GM18861 (cell line): Measurements from ENCODE around the gene MAN2A1.
"Not testable (repeated sequence)": the region's sequence is repeated elsewhere in the genome, so short reads cannot be mapped to it uniquely, and the experiment has no call there.

Experiments used
- ATAC-seq: cut with Tn5 transposase; IDR thresholded peaks from one replicate; pipeline ENCODE4 v1.9.1; 2021; ENCODE audit not compliant: unreplicated experiment

MAN2A1 gene

DNA sequence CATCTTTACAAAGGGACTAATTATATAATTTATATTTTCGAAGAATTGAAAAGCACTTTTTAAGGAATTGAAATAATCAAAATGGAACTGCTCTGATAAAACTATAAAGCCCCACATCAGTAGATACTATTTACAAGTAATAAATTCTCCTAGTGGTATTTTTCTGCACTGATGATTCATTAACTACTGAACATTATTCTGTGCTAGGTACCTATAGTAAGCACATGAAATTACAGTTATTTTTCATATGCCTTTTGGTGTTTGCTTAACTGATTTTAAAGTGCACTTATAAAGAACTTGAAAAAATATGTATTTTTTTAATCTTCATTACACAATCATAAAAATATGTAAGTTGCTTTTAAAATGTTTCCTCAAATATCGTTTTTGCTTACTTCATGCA, 123.0 kb downstream of the MAN2A1 start:
- no peak for ATAC-seq

GRCh38 chr5:109816732-109817131, 127.0 kb downstream of the MAN2A1 start:
- no peak for ATAC-seq

GRCh38 chr5:109819878-109820277, 130.2 kb downstream of the MAN2A1 start:
- ATAC-seq: no peak

DNA sequence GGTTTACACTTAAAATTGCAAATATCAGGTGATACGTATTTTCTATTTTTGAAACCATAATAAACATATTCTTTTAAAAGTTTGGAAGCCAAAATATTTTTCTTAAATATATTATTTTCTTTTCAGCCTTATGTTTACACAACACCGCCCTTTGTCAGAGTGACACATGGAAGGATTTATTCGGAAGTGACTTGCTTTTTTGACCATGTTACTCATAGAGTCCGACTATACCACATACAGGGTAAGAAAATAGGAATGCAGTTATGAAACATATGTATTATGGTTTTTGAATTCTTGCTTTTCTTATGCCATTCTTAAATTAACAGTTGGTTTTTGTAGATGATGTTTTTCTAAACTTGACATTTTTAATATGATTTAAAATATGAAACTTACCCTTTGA, 133.9 kb downstream of the MAN2A1 start:
- ATAC-seq: no peak

GRCh38 chr5:109825450-109825849, 135.7 kb downstream of the MAN2A1 start:
- ATAC-seq: no peak

GRCh38 chr5:109826426-109826825, 136.7 kb downstream of the MAN2A1 start:
- ATAC-seq: no peak

GRCh38 chr5:109829331-109829730, 139.6 kb downstream of the MAN2A1 start:
- ATAC-seq: no peak

GRCh38 chr5:109830955-109831502, 141.3 kb downstream of the MAN2A1 start:
- no peak for ATAC-seq

- ATAC-seq: not testable (repeated sequence)
These were observed 142.8 kb downstream of the MAN2A1 start for GRCh38 chr5:109832207-109833188.

DNA sequence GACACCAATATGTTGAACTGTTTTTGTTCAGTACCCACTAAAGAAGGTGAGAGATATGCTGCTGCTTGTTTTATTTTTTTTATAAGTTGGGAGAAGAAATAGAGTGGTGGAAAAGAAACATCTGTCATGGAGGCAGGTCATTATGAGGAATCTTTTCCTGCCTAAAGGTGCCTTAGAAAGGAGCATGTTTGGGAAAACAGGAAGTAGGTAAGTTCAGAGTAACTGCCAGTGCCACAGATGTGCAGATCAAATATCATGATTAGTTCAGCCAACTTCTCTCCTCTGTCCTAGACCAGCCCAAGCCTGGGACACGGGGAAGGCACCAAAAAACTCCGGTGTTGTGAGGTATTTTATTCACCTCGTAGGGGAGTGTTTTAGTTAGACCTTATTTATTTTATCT, 144.2 kb downstream of the MAN2A1 start:
- ATAC-seq: no peak

- ATAC-seq: no peak
These were observed 146.6 kb downstream of the MAN2A1 start for GRCh38 chr5:109836280-109836679.

DNA sequence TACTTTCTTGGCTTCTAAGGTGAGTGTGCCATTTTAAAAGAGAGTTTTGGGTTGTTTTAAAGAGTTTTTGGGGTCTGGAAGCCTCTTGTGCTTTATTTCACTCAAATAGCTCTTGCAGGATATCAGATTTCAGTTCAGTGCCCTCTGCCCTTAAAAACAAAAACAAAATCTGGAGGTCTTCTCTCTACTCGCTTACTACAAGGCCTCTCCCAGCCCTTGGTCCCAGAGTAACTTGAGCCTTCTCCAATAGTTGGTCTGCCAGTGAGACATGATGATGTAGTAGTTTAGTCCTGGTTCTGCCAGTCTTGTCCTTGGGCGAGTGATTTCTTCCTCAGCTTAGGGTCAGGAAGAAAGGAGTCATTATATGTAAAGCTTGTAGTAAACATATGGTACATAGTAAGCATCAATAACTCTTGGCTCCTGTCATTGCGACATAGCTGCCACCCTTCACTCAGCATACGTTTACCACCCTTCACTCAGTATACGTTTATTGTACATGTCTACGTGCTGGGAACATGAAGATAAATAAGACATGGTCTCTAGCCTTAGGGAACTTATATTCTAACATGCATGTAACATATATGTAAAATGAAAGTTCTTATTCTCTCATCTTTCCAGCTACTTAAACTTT, 147.6 kb downstream of the MAN2A1 start:
- ATAC-seq: no peak

DNA sequence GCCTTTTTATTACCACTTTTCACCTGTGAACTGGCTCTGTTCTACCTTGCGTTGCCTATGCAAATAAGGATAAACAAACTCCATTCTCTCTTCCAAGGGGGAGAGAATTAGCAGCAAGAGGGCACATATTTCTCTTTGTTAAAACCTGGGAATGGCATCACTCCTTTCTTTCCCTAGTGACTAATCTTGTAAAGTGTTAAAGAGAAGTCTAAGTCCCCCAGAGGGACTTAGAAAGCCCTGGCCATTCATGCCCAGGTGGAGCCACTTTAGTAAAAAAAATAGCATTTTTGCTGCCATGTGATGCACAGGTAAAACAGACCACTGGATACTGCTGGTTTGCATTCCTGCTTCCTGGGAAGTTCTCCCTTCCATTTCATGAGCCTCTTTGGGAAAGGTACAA, 148.4 kb downstream of the MAN2A1 start:
- no peak for ATAC-seq

GRCh38 chr5:109844148-109844547, 154.4 kb downstream of the MAN2A1 start:
- ATAC-seq: no peak

DNA sequence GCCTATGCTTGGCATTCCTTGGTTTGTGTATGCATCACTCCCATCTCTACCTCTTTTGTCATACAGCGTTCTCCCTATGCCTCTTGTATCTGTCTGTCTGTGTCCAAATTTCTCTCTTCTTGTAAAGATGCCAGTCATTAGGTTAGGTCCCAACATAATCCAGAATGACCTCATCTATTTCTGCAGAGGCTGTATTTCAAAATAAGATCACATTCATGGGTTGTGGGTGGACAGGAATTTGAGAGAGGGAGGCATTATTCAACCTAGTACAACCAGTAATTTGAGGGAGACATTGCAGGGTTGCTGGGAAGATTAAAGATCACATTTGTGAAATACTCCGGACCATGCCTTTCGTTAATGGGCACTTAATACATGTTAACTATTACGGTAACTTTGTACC, 155.0 kb downstream of the MAN2A1 start:
- ATAC-seq: no peak

DNA sequence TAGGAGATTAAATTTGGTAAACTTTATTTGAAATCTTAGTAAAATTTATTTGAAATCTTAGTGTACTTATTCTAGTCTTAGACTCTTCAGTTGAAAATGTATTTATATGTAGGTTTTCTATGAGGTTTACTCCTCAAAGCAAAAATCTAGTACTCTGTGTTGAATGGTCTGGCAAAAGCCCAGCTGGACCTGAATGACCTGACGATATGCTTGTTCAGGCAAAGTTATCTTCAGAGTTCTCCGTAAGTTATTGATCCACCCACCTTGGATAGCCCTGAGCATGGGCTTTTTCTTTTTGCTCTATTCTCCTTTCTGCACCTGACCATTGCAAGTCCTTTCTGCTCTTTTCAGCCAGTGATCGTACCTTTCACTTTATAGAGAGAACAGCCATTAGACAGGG, 158.4 kb downstream of the MAN2A1 start:
- no peak for ATAC-seq

DNA sequence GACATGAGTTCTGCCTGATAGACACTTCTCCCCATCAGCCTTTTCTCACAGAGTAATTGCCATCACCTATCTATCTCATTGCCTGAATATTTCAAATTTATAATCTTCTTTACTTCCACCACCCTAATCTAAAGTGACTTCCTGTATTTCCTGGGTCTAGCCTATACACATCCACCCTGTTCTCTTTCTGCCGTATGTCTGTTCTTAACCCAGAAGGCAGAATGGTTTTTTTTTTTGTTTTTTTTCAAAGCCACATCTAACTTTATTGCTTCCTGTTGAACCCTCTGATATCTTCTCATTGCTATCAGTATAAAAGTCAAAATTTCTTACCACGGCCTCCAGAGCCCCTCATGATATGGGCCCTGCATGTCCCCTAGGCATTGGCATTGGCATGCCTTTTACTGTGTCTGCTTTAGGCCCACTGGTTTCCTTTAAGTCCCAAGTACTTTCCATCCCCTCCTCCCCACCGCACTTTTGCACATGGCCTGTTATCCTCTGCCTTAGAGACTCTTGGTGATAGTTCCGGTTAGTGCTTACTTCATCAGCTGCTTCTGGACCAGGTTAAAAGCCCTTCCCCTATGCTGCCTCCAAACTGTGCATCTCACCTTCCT, 159.9 kb downstream of the MAN2A1 start:
- ATAC-seq: no peak

DNA sequence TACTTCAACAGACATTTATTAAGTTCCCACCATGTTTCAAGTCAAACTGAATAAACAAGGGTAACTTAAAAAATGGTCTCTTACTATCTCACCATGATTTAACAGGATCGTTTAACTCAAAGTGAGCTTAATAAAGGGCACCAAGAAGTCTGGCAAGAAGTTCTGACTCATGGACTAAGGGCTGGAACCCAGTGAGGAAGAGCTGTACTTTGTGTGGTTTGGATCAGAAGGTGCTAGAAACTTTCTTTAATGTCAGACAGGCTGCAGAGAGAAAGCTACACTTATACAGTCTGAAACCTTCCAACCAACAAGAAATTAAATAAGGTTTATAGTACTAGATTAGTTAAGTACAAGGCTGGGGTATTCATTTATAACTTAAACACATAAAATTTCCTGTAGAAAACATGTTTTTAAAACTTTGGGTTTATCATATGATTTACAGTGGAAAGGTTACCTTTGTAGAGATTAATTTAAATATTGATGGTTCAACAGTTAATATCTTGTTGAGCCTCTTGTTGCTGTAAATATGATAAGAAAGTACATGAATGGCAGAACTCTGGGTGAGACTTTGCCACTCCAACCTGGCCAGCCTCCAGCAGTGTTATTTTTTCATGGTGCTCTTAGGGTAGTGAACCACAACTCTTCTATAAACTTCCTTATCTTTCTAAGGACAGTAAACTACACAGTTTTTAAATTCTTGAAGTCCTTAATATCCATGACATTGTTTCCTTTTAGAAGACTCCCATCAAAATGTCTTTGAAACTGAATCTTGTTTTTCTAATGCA, 162.8 kb downstream of the MAN2A1 start:
- no peak for ATAC-seq

DNA sequence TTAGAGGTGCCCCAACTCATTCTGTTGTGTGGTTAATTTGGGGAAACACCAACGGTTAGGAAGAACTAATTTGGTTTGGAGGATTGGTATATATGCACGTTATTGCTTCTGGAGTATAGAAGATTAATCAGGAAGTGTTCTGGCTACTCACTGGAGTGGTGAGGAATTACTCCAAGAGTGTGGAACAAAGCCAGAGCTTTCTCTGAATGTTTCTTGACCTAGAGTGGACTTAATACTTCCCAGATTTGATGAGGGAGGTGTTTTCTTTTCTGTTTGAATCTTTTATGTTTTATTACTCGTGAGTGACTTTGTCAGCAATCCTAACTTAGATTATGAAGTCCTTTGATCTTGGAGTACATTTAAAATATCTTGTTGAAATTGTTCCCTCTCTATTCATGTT, 163.7 kb downstream of the MAN2A1 start:
- no peak for ATAC-seq

DNA sequence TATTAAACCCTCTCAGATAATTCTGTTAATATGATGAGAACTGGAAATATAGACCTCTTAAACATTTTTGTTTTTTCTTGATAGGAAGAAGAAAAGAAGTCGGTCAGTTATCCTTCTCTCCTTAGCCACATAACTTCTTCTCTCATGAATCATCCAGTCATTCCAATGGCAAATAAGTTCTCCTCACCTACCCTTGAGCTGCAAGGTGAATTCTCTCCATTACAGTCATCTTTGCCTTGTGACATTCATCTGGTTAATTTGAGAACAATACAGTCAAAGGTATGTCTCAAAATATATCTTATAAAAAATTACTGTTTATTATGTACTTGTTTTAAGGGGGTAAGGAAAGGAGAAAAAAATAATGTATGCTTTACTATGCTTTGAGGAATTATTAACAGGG, 165.3 kb downstream of the MAN2A1 start:
- ATAC-seq: no peak
